ENCODE measurements around the gene PLAGL2.

DNA sequence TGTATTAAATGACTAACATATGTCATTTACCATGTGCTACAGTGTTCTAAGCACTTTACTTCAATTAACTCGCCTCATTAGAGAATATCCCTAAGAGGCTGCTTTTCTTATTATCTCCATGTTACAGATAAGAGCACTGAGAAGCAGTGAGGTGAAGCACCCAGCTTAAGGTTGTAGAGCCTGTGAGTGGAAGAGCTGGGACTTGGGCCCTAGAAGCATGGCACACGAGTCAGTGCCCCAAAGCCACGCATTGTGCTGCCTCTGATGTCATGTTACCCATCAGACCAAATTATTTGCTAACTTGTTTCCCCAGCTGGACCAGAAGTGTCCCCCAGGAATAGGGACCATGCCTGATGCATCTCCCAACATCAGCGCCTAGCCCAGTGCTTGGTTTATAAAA, 34.3 kb upstream of the PLAGL2 start:
- TF ChIP-seq POLR2A (IDR thresholded peaks at IDR 0.05; ENCODE audit: low read depth, low read length), result no peak
- no peak for TF ChIP-seq POLR2AphosphoS5 (IDR thresholded peaks at IDR 0.05; ENCODE audit: low read depth, low read length)
- no peak for TF ChIP-seq TAF1 (IDR thresholded peaks at IDR 0.05; ENCODE audit: low read depth, low read length)
- TF ChIP-seq SPI1 (IDR thresholded peaks at IDR 0.05; ENCODE audit: low read depth, low read length), result no peak
